K562 (cell line): ENCODE results near the gene OR13J1. TPM values are rescaled to one million over a fixed set of nuclear protein-coding genes. Genes with fewer than 3 reads are reported as not detected.

Source experiments
- ATAC-seq: fragments of 200-7000 bp; cut with Tn5 transposase; 3 replicates; pipeline ENCODE4 v1.9.1; 2020; ENCODE audit warnings: moderate library complexity
- Bru-seq: library from RNA; stranded (reverse); fragments of 400-500 nt; gene quantifications from one replicate; lab custom pipeline; 2021; lab: Mats Ljungman, UMichigan
- BruChase-seq, 2 experiments: library from RNA; stranded (reverse); fragments of 400-500 nt; gene quantifications; one replicate each; lab custom pipeline; 2021; lab: Mats Ljungman, UMichigan
- BruUV-seq: library from RNA; stranded (reverse); fragments of 400-500 nt; replicated peaks from 2 replicates; lab custom pipeline; 2021; lab: Mats Ljungman, UMichigan
- CTCF ChIA-PET: fragments of 300-600 bp; formaldehyde crosslinking; extraction: SDS; loops from one replicate; lab custom pipeline; 2021; ENCODE audit warnings: low intra/inter-chr PET ratio; lab: Yijun Ruan, JAX
- POLR2A ChIA-PET: fragments of 300-600, 350-650 bp; sonication (Branson Sonifier 250); formaldehyde crosslinking; extraction: SDS; loops from one replicate; lab custom pipeline; 2021; ENCODE audit warnings: antibody characterized with exemption, inconsistent platforms; lab: Yijun Ruan, JAX
- DNase-seq, 4 experiments: peaks; one replicate each; pipeline versions ENCODE4 v3.0.0 to v3.0.0-alpha.2; 2011 to 2018; ENCODE audit warnings: low spot score in 3 of 4, mixed read lengths in 3 of 4; ENCODE audit errors: extremely low read depth in 1 of 4
- FAIRE-seq: peaks from 2 replicates; lab custom pipeline; 2011; peaks lifted over from hg19 to GRCh38; lab: Jason Lieb, UNC
- H2AFZ ChIP-seq: 2 replicates; pipeline ENCODE4 v1.6.0; 2011; ENCODE audit warnings: low read depth, low read length, control low read depth, inconsistent platforms
- H3K27ac ChIP-seq: fragments of 200-600 bp; 3 replicates; pipeline ENCODE4 v1.8.0; 2011; ENCODE audit warnings: low read depth, mild to moderate bottlenecking, control low read depth, inconsistent platforms, low read length, moderate library complexity, mixed read lengths; ENCODE audit errors: extremely low read depth
- H3K27me3 ChIP-seq, 2 experiments: fragments of 300-600 bp in 1 of 2; 2 replicates in 1 of 2; 3 replicates in 1 of 2; pipeline versions ENCODE4 v1.6.0 to v1.8.0; 2011; ENCODE audit warnings: inconsistent platforms in 2 of 2, low read length in 2 of 2, mild to moderate bottlenecking in 1 of 2, mixed read lengths in 1 of 2, moderate library complexity in 1 of 2; ENCODE audit not compliant: control insufficient read depth in 2 of 2, insufficient read depth in 2 of 2
- H3K36me3 ChIP-seq: fragments of 300-600 bp; 3 replicates; pipeline ENCODE4 v1.8.0; 2011; ENCODE audit warnings: mild to moderate bottlenecking, low read length, inconsistent platforms; ENCODE audit not compliant: control insufficient read depth, insufficient read depth
- H3K4me1 ChIP-seq, 2 experiments: fragments of 200-600 bp in 1 of 2; replicated peaks in 1 of 2; 2 replicates in 1 of 2; 3 replicates in 1 of 2; pipeline versions ENCODE4 v1.5.1 to v1.8.0; 2011; ENCODE audit warnings: inconsistent platforms in 2 of 2, low read length in 2 of 2, mild to moderate bottlenecking in 1 of 2, mixed read lengths in 1 of 2, moderate library complexity in 1 of 2; ENCODE audit not compliant: control insufficient read depth in 2 of 2, insufficient read depth in 2 of 2
- H3K4me2 ChIP-seq: 2 replicates; pipeline ENCODE4 v1.6.1; 2011; ENCODE audit warnings: low read length, control low read depth, inconsistent platforms, mixed read lengths; ENCODE audit not compliant: insufficient read depth
- H3K4me3 ChIP-seq: fragments of 200-600 bp; sonication (generic), shearing (Covaris generic); 2 replicates; pipeline ENCODE4 v1.5.1; 2016; ENCODE audit warnings: control low read depth, inconsistent platforms
- H3K79me2 ChIP-seq: fragments of 200-600 bp; 3 replicates; pipeline ENCODE4 v1.8.0; 2011; ENCODE audit warnings: low read length, inconsistent platforms; ENCODE audit not compliant: control insufficient read depth, insufficient read depth
- H3K9ac ChIP-seq, 2 experiments: 2 replicates each; pipeline versions ENCODE4 v1.6.0 to v1.6.1; 2011; ENCODE audit warnings: low read depth in 2 of 2, low read length in 2 of 2, control low read depth in 1 of 2, inconsistent platforms in 1 of 2, mild to moderate bottlenecking in 1 of 2, mixed read lengths in 1 of 2; ENCODE audit not compliant: insufficient read depth in 1 of 2
- H3K9me1 ChIP-seq: one replicate; pipeline ENCODE4 v1.6.0; 2011; ENCODE audit warnings: inconsistent platforms, mild to moderate bottlenecking, low read length, moderate library complexity; ENCODE audit not compliant: control insufficient read depth, insufficient read depth
- H3K9me3 ChIP-seq: replicated peaks from 2 replicates; pipeline ENCODE4 v1.5.1; 2011; ENCODE audit warnings: low read depth, low read length, inconsistent platforms; ENCODE audit not compliant: control insufficient read depth, insufficient read depth
- H4K20me1 ChIP-seq: replicated peaks from 2 replicates; pipeline ENCODE4 v1.6.1; 2011; ENCODE audit warnings: low read length, inconsistent platforms, mixed read lengths; ENCODE audit not compliant: control insufficient read depth, insufficient read depth
- ARNT ChIP-seq, 2 experiments: fragments of 450-650 bp; IDR thresholded peaks; 2 replicates each; pipeline ENCODE4 v1.6.1; 2016; ENCODE audit warnings: mild to moderate bottlenecking in 1 of 2
- CREB5 ChIP-seq: fragments of 250-450 bp; sonication (Bioruptor Pico); IDR thresholded peaks from 2 replicates; pipeline ENCODE4 v1.5.0; 2020; ENCODE audit warnings: mild to moderate bottlenecking
- HNRNPH1 ChIP-seq: fragments of 200-400 bp; formaldehyde crosslinking; optimal IDR thresholded peaks from 2 replicates; pipeline ENCODE3; 2017; ENCODE audit warnings: low read depth, mild to moderate bottlenecking, low read length, moderate library complexity
- RBBP5 ChIP-seq: fragments of 200-600 bp; sonication (generic); IDR thresholded peaks from 2 replicates; pipeline ENCODE4 v1.6.1; 2012; ENCODE audit warnings: borderline replicate concordance, mild to moderate bottlenecking, low read length, control low read depth, inconsistent platforms; ENCODE audit not compliant: insufficient read depth, poor library complexity, severe bottlenecking
- RBM25 ChIP-seq: fragments of 200-400 bp; formaldehyde crosslinking; IDR thresholded peaks from 2 replicates; pipeline ENCODE4 v1.6.1; 2018; ENCODE audit warnings: low read length, low read depth, moderate library complexity; ENCODE audit not compliant: severe bottlenecking
- ZFP30 ChIP-seq: fragments of 250-450 bp; sonication (Bioruptor Pico); IDR thresholded peaks from 2 replicates; pipeline ENCODE4 v1.8.0; 2022; ENCODE audit warnings: moderate library complexity, mild to moderate bottlenecking, inconsistent platforms, borderline replicate concordance
- ZNF239 ChIP-seq: fragments of 250-450 bp; sonication (Bioruptor Pico); IDR thresholded peaks from 2 replicates; pipeline ENCODE4 v1.4.0; 2020; ENCODE audit warnings: mild to moderate bottlenecking
- ZNF740 ChIP-seq, 3 experiments: fragments of 200-800 bp in 1 of 3; sonication (Bioruptor generic) in 1 of 3; sonication (generic) in 1 of 3; formaldehyde crosslinking in 1 of 3; IDR thresholded peaks; 2 replicates each; pipeline versions ENCODE4 v1.6.1 to v1.8.0; 2016 to 2022; ENCODE audit warnings: mild to moderate bottlenecking in 2 of 3, missing compliant biosample characterization in 2 of 3, missing genetic modification characterization in 2 of 3, missing genetic modification reagents in 1 of 3
- WGBS: fragments of 100-300 bp; shearing (Covaris generic); methylation state at CpG from one replicate; pipeline ENCODE4 v1.1.6; 2016; ENCODE audit warnings: low coverage, mixed read lengths; ENCODE audit not compliant: insufficient coverage; ENCODE audit errors: missing lambda C conversion rate; 5-methylcytosine and 5-hydroxymethylcytosine counted together
- in situ Hi-C: fragments of 300-500 bp; cut with MboI; formaldehyde crosslinking; loops from 4 replicates; pipeline ENCODE4 v1.15.0; 2018; ENCODE audit warnings: inconsistent platforms, mixed read lengths
- intact Hi-C: fragments of 100-400 bp; cut with micrococcal nuclease; formaldehyde crosslinking; loops from 2 replicates; pipeline ENCODE4 v1.14.2; 2022
- long read RNA-seq, 3 experiments: library from polyadenylated mRNA in 2 of 3; library from RNA in 1 of 3; unstranded in 2 of 3; stranded (forward) in 1 of 3; transcript quantifications; one replicate each; pipeline ENCODE4 v2.0.0, GENCODE V29; 2019 to 2022
- polyA minus RNA-seq, 3 experiments: library from RNA; depleted of rRNA, polyadenylated mRNA; stranded (reverse); fragments of >200 nt; gene quantifications; 2 replicates each; pipeline ENCODE4 v1.2.3, GENCODE V29; 2011
- polyA plus RNA-seq, 8 experiments: library from polyadenylated mRNA; depleted of rRNA in 4 of 8; stranded (reverse) in 5 of 8; unstranded in 3 of 8; fragments of >200 nt; fragmentation: Nextera tagmentation in 2 of 8; fragmentation: Illumina TruSeq in 1 of 8; extraction: Ambion mirVana in 2 of 8; extraction: Trizol in 1 of 8; gene quantifications; 2 replicates each; pipeline versions ENCODE4 v1.2.1 to v1.2.3, GENCODE V29; 2011 to 2014; ENCODE audit warnings: inconsistent platforms in 1 of 8, missing spikeins in 1 of 8
- total RNA-seq, 7 experiments: library from RNA; depleted of rRNA in 6 of 7; stranded (reverse); fragments of >200 nt in 6 of 7; fragmentation: Illumina TruSeq in 2 of 7; extraction: Trizol in 2 of 7; gene quantifications; 2 replicates each; pipeline versions ENCODE4 v1.2.1 to v1.2.3, GENCODE V29; 2011 to 2021; ENCODE audit warnings: low replicate concordance in 1 of 7

OR13J1 gene
- total RNA-seq (2011; cell fraction: chromatin; rRNA removed; ENCODE audit: low replicate concordance): not detected in 2 replicates
- total RNA-seq (2011; cell fraction: nucleolus; rRNA removed): not detected in 2 replicates
- not detected in 2 replicates for total RNA-seq (2011; cell fraction: nucleoplasm; rRNA removed)
- not detected in 2 replicates for total RNA-seq (2014; rRNA removed)
- total RNA-seq (2014; rRNA removed; fragmentation: Illumina TruSeq; extraction: Trizol): not detected in 2 replicates
- not detected in 2 replicates for total RNA-seq (2015; rRNA removed; fragmentation: Illumina TruSeq; extraction: Trizol)
- total RNA-seq (2021): not detected in 2 replicates
- not detected in 2 replicates for polyA plus RNA-seq (2011; rRNA removed)
- not detected in 2 replicates for polyA plus RNA-seq (2011; cell fraction: cytosol; rRNA removed)
- polyA plus RNA-seq (2011; cell fraction: nucleus; rRNA removed): not detected in 2 replicates
- not detected in 2 replicates for polyA plus RNA-seq (2012)
- not detected in 2 replicates for polyA plus RNA-seq (2014; fragmentation: Illumina TruSeq; extraction: Trizol)
- polyA plus RNA-seq (2014; fragmentation: Nextera tagmentation; extraction: Ambion mirVana): not detected
- polyA plus RNA-seq (2014; rRNA removed): not detected in 2 replicates
- not detected in 2 replicates for polyA minus RNA-seq (2011; rRNA and poly(A)+ RNA removed)
- not detected in 2 replicates for polyA minus RNA-seq (2011; cell fraction: cytosol; rRNA and poly(A)+ RNA removed)
- polyA minus RNA-seq (2011; cell fraction: nucleus; rRNA and poly(A)+ RNA removed): not detected in 2 replicates
- not detected for Bru-seq, nascent RNA
- BruChase-seq, experiment 1, labeled RNA remaining after a 2-hour chase: not detected
- BruChase-seq, experiment 2, labeled RNA remaining after a 6-hour chase: not detected
- long read RNA-seq, experiment 1: 0 reads
- long read RNA-seq, experiment 2: 0 reads
- long read RNA-seq, experiment 3: 0 reads

GRCh38 chr9:35870351-35870923, at the start of gene OR13J1:
Gene OR13J1, minus strand, starts transcription at chr9:35870401. Its CDS starts 0 bp downstream, at chr9:35870401.
- Histone ChIP-seq H3K27ac (no peak within 1 kb of the TSS), H3K4me3 (no peak within 1 kb of the TSS), H3K4me2 (no peak within 1 kb of the TSS), H3K9ac (no peak within 1 kb of the TSS; a peak in 1 of 4 replicates), H3K36me3 (no peaks in the 10 kb centered on the region), H3K4me1 (peaks cover 0 to 5% of the 10 kb centered on the region in 2 experiments; a peak in 2 of 5 replicates), H3K9me1 (no peaks in the 10 kb centered on the region), H3K27me3 (peaks cover 2 to 20% of the 10 kb centered on the region in 2 experiments; a peak in 3 of 5 replicates), H3K79me2 (no peaks in the 10 kb centered on the region), H4K20me1 (no peaks in the 10 kb centered on the region), H2AFZ (no peak within 1 kb of the TSS), H3K9me3 (no peaks in the 10 kb centered on the region)
- CTCF ChIA-PET: no interaction called here
- peak; percentile 91 for TF ChIP-seq ZNF239 (CRISPR knock-in tag)
- no peak for TF ChIP-seq CREB5 (CRISPR knock-in tag)
- no peak for TF ChIP-seq ZNF740 (CRISPR knock-in tag; IDR thresholded peaks at IDR 0.05)
- TF ChIP-seq ZNF740 (tag; IDR thresholded peaks at IDR 0.05): no peak
- TF ChIP-seq ZFP30 (CRISPR knock-in tag): no peak
- TF ChIP-seq HNRNPH1: no peak
- peak; percentile 57 for TF ChIP-seq RBM25
- TF ChIP-seq ARNT (IDR thresholded peaks at IDR 0.05): no peak
- no peak for TF ChIP-seq RBBP5
- FAIRE-seq: no peak
- no peak for DNase-seq
- WGBS: 14% methylated on average over 8 of the region's 8 CpGs
- no TSS peak for BruUV-seq
- POLR2A ChIA-PET: no interaction called here
- in situ Hi-C loops: no loop called here
- intact Hi-C loops: no loop called here
- no peak for ATAC-seq
